Measurements from ENCODE around the gene NFU1. TPM values are rescaled to one million over a fixed set of nuclear protein-coding genes. Genes with fewer than 3 reads are reported as not detected.
"Not testable (repeated sequence)": the region's sequence is repeated elsewhere in the genome, so short reads cannot be mapped to it uniquely, and the experiment has no call there.

The NFU1 gene
- total RNA-seq, 1 donor: 34.0 TPM

- no peak overlapping the region for H3K27ac ChIP-seq (ENCODE audit: low read depth, low read length)
- no peak overlapping the region for H3K4me3 ChIP-seq (ENCODE audit: insufficient read depth, low read length)
- no peaks in the 10 kb centered on the region for H3K4me1 ChIP-seq (ENCODE audit: insufficient read depth, low read length)
- H3K4me2 ChIP-seq (ENCODE audit: insufficient read depth, low read length): no peak overlapping the region
- peaks cover 2% of the 10 kb centered on the region for H4K20me1 ChIP-seq (ENCODE audit: insufficient read depth, low read length)
- no peaks in the 10 kb centered on the region for H3K36me3 ChIP-seq (ENCODE audit: insufficient read depth, low read length)
- H3K27me3 ChIP-seq (ENCODE audit: insufficient read depth, low read length): no peaks in the 10 kb centered on the region
- no peak for TF ChIP-seq CTCF (IDR thresholded peaks at IDR 0.05; ENCODE audit: extremely low read depth, low read depth, low read length)
- no peaks in the 10 kb centered on the region for H3K9me3 ChIP-seq (ENCODE audit: low read depth, low read length)
- peak; percentile 5 for DNase-seq (ENCODE audit: insufficient read length, low spot score, missing footprints)
- no peak overlapping the region for H2AFZ ChIP-seq (ENCODE audit: low read length)
- H3K79me2 ChIP-seq (ENCODE audit: insufficient read depth, low read length): no peaks in the 10 kb centered on the region
Measured at GRCh38 chr2:69453475-69454129, 16.4 kb upstream of the NFU1 start.

- no peaks in the 10 kb centered on the region for H3K36me3 ChIP-seq (ENCODE audit: insufficient read depth, low read length)
- H4K20me1 ChIP-seq (ENCODE audit: insufficient read depth, low read length): peaks cover 2% of the 10 kb centered on the region
- TF ChIP-seq CTCF (IDR thresholded peaks at IDR 0.05; ENCODE audit: extremely low read depth, low read depth, low read length): no peak
Measured at GRCh38 chr2:69452687-69453086, 15.5 kb upstream of the NFU1 start.

GRCh38 chr2:69450735-69451416 is 13.6 kb upstream of the NFU1 start:
- Histone ChIP-seq H3K36me3 (ENCODE audit: insufficient read depth, low read length) (no peaks in the 10 kb centered on the region), H4K20me1 (ENCODE audit: insufficient read depth, low read length) (peaks cover 2% of the 10 kb centered on the region), H3K79me2 (ENCODE audit: insufficient read depth, low read length) (no peaks in the 10 kb centered on the region), H3K27ac (ENCODE audit: low read depth, low read length) (no peak overlapping the region), H2AFZ (ENCODE audit: low read length) (no peak overlapping the region), H3K4me1 (ENCODE audit: insufficient read depth, low read length) (no peaks in the 10 kb centered on the region), H3K27me3 (ENCODE audit: insufficient read depth, low read length) (no peaks in the 10 kb centered on the region), H3K4me2 (ENCODE audit: insufficient read depth, low read length) (no peak overlapping the region), H3K4me3 (ENCODE audit: insufficient read depth, low read length) (no peak overlapping the region), H3K9me3 (ENCODE audit: low read depth, low read length) (no peaks in the 10 kb centered on the region)
- peak; percentile 26 for DNase-seq (ENCODE audit: insufficient read length, low spot score, missing footprints)
- TF ChIP-seq CTCF (IDR thresholded peaks at IDR 0.05; ENCODE audit: extremely low read depth, low read depth, low read length): no peak

More at GRCh38 chr2:69452687-69453086, 15.5 kb upstream of the NFU1 start:
- no peak overlapping the region for H2AFZ ChIP-seq (ENCODE audit: low read length)
- no peaks in the 10 kb centered on the region for H3K9me3 ChIP-seq (ENCODE audit: low read depth, low read length)
- DNase-seq (ENCODE audit: insufficient read length, low spot score, missing footprints): no peak
- no peak overlapping the region for H3K4me3 ChIP-seq (ENCODE audit: insufficient read depth, low read length)
- H3K79me2 ChIP-seq (ENCODE audit: insufficient read depth, low read length): no peaks in the 10 kb centered on the region
- no peak overlapping the region for H3K4me2 ChIP-seq (ENCODE audit: insufficient read depth, low read length)
- H3K4me1 ChIP-seq (ENCODE audit: insufficient read depth, low read length): no peaks in the 10 kb centered on the region
- no peak overlapping the region for H3K27ac ChIP-seq (ENCODE audit: low read depth, low read length)
- H3K27me3 ChIP-seq (ENCODE audit: insufficient read depth, low read length): no peaks in the 10 kb centered on the region

DNA sequence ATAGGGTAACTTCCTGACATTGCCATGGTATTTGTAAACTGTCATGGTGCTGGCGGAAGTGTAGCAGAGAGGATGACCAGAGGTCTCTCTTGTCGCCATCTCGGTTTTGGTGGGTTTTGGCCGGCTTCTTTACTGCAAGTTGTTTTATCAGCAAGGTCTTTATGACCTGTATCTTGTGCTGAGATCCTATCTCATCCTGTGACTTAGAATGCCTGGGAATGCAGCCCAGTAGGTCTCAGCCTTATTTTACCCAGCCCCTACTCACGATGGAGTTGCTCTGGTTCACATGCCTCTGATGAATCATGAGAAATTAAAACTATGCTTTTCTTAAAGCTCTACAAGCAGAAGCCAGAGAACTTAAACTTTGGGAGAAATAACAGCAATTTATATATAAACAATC is 12.7 kb upstream of the NFU1 start:
- peak; percentile 1 for DNase-seq (ENCODE audit: insufficient read length, low spot score, missing footprints)

DNA sequence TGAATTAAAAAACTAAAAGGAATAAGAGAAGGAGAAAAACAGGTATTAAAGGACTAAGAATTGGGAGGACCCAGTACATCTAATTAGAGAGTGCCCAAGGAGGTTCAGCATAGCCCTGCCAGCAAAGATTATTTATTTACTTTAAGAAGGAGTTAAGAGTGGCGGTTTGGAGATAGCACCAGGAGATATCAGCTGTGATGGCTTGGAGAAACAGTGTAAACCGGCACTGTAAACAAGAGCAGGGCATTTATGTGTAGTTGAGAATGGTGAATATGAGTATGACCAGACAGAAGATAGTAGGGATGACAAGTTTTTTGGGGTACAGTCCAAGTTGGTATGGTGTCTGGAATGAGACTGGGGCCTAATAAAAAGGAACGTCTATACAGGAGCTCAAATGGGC is 6.4 kb upstream of the NFU1 start:
- H3K27me3 ChIP-seq (ENCODE audit: insufficient read depth, low read length); H3K79me2 ChIP-seq (ENCODE audit: insufficient read depth, low read length); H3K27ac ChIP-seq (ENCODE audit: low read depth, low read length); H3K4me2 ChIP-seq (ENCODE audit: insufficient read depth, low read length); H3K4me1 ChIP-seq (ENCODE audit: insufficient read depth, low read length); H4K20me1 ChIP-seq (ENCODE audit: insufficient read depth, low read length); H2AFZ ChIP-seq (ENCODE audit: low read length); H3K9me3 ChIP-seq (ENCODE audit: low read depth, low read length); DNase-seq (ENCODE audit: insufficient read length, low spot score, missing footprints); H3K4me3 ChIP-seq (ENCODE audit: insufficient read depth, low read length); H3K36me3 ChIP-seq (ENCODE audit: insufficient read depth, low read length): not testable (repeated sequence)

More for the DNA sequence above, 12.7 kb upstream of the NFU1 start:
- Histone ChIP-seq H3K36me3 (ENCODE audit: insufficient read depth, low read length) (no peaks in the 10 kb centered on the region), H3K79me2 (ENCODE audit: insufficient read depth, low read length) (no peaks in the 10 kb centered on the region), H3K4me1 (ENCODE audit: insufficient read depth, low read length) (no peaks in the 10 kb centered on the region), H3K4me3 (ENCODE audit: insufficient read depth, low read length) (no peak overlapping the region), H3K27ac (ENCODE audit: low read depth, low read length) (no peak overlapping the region), H3K4me2 (ENCODE audit: insufficient read depth, low read length) (no peak overlapping the region), H3K9me3 (ENCODE audit: low read depth, low read length) (no peaks in the 10 kb centered on the region), H2AFZ (ENCODE audit: low read length) (no peak overlapping the region), H3K27me3 (ENCODE audit: insufficient read depth, low read length) (no peaks in the 10 kb centered on the region), H4K20me1 (ENCODE audit: insufficient read depth, low read length) (peaks cover under 1% of the 10 kb centered on the region)
- TF ChIP-seq CTCF (IDR thresholded peaks at IDR 0.05; ENCODE audit: extremely low read depth, low read depth, low read length): no peak

GRCh38 chr2:69439499-69439898 is 2.3 kb upstream of the NFU1 start:
- DNase-seq (ENCODE audit: insufficient read length, low spot score, missing footprints); H3K36me3 ChIP-seq (ENCODE audit: insufficient read depth, low read length); H2AFZ ChIP-seq (ENCODE audit: low read length); H3K27ac ChIP-seq (ENCODE audit: low read depth, low read length); H3K4me3 ChIP-seq (ENCODE audit: insufficient read depth, low read length); H3K9me3 ChIP-seq (ENCODE audit: low read depth, low read length); H3K27me3 ChIP-seq (ENCODE audit: insufficient read depth, low read length); H4K20me1 ChIP-seq (ENCODE audit: insufficient read depth, low read length); H3K4me2 ChIP-seq (ENCODE audit: insufficient read depth, low read length): not testable (repeated sequence)
- peaks cover 16% of the 10 kb centered on the region for H3K4me1 ChIP-seq (ENCODE audit: insufficient read depth, low read length)
- H3K79me2 ChIP-seq (ENCODE audit: insufficient read depth, low read length): peaks cover 30% of the 10 kb centered on the region
